Vagina (tissue), 2 donors: Measurements from ENCODE around the gene SAG.

Source experiments
- CTCF ChIP-seq, 3 experiments: fragments of 450-650 bp in 2 of 3; fragments of 200-600 bp in 1 of 3; sonication (generic) in 1 of 3; IDR thresholded peaks; one replicate each; pipeline ENCODE4 v1.5.1; 2017 to 2019; ENCODE audit warnings: antibody characterized with exemption in 3 of 3, mild to moderate bottlenecking in 2 of 3, moderate library complexity in 2 of 3
- POLR2AphosphoS5 ChIP-seq, 2 donors: sonication (generic); formaldehyde crosslinking; IDR thresholded peaks; one replicate each; pipeline ENCODE4 v1.9.0; 2017; ENCODE audit warnings: antibody characterized with exemption in 2 of 2, mild to moderate bottlenecking in 2 of 2, low read depth in 1 of 2; ENCODE audit not compliant: insufficient read depth in 1 of 2

DNA sequence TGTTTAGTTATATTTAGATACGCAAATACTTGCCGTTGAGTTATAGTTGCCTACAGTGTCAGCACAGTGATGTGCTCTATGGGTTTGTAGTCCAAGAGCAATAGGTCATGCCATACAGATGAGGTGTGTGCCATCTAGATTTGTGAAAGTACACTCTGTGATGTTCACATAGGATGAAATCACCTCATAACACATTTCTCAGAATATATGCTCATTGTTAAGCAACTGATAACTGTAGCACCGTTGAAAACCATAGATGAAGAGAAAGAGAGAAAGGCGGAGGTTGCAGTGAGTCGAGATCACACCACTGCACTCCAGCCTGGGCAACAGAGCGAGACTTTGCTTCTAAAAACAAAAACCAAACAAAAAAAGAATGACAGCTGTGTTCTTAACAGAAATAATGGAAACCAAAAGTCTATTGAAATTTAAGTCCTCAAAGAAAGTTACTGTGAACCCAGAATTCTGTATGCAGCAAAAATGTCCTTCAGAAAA, 56.2 kb downstream of the SAG start:
- no peak for TF ChIP-seq CTCF (IDR thresholded peaks at IDR 0.05)
- TF ChIP-seq POLR2AphosphoS5 (IDR thresholded peaks at IDR 0.05; ENCODE audit: insufficient read depth in 1 of 2, low read depth in 1 of 2), result no peak
